IPS-18a (cell line): ENCODE measurements around the gene SINHCAF.

ENCODE experiments used
- H3K27ac ChIP-seq: one replicate; pipeline ENCODE4 v1.5.1; 2013; ENCODE audit warnings: low read length
- H3K27me3 ChIP-seq: one replicate; pipeline ENCODE4 v1.6.1; 2013; ENCODE audit warnings: mild to moderate bottlenecking, low read length; ENCODE audit not compliant: control insufficient read depth, insufficient read depth
- H3K36me3 ChIP-seq: one replicate; pipeline ENCODE4 v1.6.1; 2013; ENCODE audit warnings: low read depth, low read length; ENCODE audit not compliant: control insufficient read depth
- H3K4me1 ChIP-seq: one replicate; pipeline ENCODE4 v1.6.1; 2013; ENCODE audit warnings: low read depth, low read length; ENCODE audit not compliant: control insufficient read depth
- H3K4me3 ChIP-seq: one replicate; pipeline ENCODE4 v1.5.1; 2013; ENCODE audit warnings: low read length
- H3K9ac ChIP-seq: one replicate; pipeline ENCODE4 v1.6.1; 2013; ENCODE audit warnings: mild to moderate bottlenecking, low read length, moderate library complexity
- H3K9me3 ChIP-seq: one replicate; pipeline ENCODE4 v1.6.1; 2013; ENCODE audit warnings: low read depth, low read length; ENCODE audit not compliant: control insufficient read depth

The SINHCAF gene

DNA sequence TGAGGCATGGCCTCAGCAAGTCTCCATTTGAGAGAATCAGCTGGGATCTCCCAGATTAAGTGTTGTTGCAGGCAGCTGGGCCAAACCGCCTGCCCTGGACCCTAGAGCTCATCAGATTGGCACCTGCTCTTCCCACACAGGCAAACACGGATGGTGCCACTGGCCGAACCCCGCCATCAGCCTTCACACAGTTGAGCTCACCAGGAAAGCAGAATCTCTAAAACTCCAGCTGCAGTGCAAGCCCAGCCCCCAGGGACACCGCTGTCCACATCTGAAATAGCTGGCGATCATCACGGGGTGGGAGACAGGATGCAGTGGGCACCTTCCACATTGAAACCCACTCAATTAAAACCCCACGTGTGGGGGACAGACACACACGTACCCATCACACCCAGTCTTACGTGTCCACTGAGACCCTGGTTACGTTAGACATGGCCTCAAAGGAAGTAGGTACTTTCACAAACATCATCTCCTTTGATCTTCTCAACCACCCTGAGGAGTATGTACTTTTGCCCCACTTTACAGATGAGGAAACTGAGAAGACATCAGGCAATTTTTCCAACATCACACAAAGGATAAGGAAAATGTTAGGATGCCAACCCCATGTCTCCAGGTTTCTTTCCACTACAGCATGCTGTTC lies 88.8 kb downstream of the SINHCAF start:
- Histone ChIP-seq H3K4me3 (no peak overlapping the region), H3K36me3 (no peaks in the 10 kb centered on the region), H3K27me3 (no peaks in the 10 kb centered on the region), H3K4me1 (no peaks in the 10 kb centered on the region), H3K27ac (no peak overlapping the region), H3K9me3 (no peaks in the 10 kb centered on the region), H3K9ac (no peak overlapping the region)

DNA sequence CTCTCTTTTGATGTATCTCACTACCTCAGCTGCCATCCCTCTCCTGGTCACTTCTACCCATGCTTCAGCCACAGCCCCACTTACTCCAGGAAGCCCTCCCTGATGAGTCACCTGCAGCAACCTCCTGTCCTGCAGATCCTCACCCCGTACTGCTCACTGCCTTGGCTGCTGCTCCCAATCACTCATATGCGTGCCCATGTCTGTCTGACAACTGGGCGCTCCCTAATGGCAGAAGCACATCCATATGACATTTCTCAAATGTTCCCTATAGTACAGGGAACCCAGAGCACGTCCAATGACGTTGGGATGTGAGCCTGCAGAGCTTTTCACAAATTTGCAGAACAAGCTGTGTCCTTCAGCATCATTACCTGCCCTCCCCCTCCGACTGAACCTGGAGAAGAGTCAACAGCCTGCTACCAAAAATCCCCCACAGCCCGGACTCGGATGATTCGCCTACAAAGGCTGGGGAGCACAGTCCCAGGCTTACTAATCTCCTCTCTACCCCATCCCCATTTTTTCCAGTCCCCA lies 90.0 kb downstream of the SINHCAF start:
- Histone ChIP-seq H3K9ac (no peak overlapping the region), H3K36me3 (no peaks in the 10 kb centered on the region), H3K27ac (no peak overlapping the region), H3K9me3 (no peaks in the 10 kb centered on the region), H3K4me3 (no peak overlapping the region), H3K4me1 (no peaks in the 10 kb centered on the region), H3K27me3 (no peaks in the 10 kb centered on the region)

DNA sequence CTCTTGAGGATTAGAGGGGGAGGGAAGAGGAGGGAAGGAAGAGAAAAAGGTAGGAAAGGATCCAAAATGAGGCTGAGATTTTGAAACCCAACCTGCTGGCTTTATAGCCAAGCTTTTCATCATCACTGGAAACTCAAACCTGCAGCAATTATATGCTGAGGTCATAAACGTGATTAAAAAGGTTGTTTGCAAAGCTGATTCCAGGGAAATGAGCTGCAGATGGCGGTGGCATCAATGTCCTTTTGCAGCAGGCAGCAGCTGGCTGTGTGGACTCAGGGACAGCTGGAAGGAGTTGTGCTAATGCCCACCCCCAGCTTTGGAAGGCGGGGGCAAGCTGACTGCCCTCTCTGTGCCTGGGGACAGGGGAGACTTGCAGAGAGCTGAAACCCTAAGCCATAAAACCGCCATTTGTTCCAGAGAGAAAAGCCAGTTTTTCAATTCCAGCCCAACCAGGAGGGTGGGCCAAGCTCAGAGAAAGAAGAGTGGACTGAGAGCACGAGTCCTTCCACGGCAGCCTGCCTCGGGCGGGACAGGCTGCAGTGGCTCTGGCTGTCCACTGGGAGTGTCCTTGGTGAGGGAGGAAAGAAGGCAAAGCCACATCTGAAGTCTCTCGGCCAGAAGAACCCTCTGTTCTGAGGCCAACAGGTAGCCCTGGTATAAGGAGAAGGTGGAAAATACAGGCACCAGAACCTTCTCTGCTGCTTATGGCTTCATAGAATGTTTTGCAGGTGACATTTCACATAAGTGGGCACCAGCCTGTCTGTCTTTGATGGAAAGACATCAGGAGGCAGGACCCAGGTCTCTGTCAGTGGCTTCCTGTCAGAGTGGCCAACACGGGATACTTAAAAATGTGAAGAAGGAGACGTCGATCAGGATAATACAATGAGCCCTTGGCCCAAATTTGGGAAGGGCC lies 90.7 kb downstream of the SINHCAF start:
- Histone ChIP-seq H3K27me3 (no peaks in the 10 kb centered on the region), H3K9me3 (no peaks in the 10 kb centered on the region), H3K9ac (no peak overlapping the region), H3K4me1 (no peaks in the 10 kb centered on the region), H3K36me3 (no peaks in the 10 kb centered on the region), H3K27ac (no peak overlapping the region), H3K4me3 (no peak overlapping the region)

DNA sequence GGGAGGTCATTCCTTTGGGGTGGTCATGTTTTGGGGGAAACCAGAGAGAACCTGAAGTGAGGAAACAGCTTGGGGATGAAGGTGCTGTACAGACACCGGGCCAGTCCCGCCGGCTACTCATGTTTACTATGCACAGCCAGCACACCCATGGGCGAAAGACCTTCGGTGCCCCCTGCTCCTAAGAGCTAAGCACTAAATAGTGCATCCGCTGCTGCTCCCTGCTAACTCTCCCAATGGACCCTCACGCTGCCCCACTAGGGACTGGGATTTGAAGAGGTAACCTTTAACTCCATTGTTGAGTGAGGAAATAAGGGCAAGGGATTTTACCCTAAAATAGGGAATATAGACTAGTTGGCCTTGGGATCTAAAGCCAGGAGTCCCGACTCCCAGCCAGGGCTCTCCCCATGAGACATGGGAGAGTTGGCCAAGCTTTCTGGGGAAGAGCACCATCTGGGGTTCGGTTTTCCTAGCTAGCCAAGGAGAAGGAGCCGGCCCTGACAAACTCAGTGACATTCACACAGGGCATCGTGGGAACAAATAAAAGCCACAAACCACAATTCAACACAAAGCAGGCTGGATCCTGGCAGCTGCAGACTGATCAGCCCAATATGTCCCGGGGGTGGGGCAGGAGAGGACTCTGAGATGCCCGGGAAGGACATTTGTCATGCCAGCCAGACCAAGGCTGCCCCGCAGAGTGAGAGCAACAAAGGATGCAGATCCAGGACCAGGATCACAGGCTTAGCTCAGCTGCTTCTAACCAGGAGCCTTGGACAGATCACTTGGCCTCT lies 91.7 kb downstream of the SINHCAF start:
- H3K27me3 ChIP-seq, result no peaks in the 10 kb centered on the region
- H3K9ac ChIP-seq, result no peak overlapping the region
- no peak overlapping the region for H3K27ac ChIP-seq
- H3K4me3 ChIP-seq, result no peak overlapping the region
- H3K9me3 ChIP-seq, result no peaks in the 10 kb centered on the region
- no peaks in the 10 kb centered on the region for H3K36me3 ChIP-seq
- no peaks in the 10 kb centered on the region for H3K4me1 ChIP-seq

DNA sequence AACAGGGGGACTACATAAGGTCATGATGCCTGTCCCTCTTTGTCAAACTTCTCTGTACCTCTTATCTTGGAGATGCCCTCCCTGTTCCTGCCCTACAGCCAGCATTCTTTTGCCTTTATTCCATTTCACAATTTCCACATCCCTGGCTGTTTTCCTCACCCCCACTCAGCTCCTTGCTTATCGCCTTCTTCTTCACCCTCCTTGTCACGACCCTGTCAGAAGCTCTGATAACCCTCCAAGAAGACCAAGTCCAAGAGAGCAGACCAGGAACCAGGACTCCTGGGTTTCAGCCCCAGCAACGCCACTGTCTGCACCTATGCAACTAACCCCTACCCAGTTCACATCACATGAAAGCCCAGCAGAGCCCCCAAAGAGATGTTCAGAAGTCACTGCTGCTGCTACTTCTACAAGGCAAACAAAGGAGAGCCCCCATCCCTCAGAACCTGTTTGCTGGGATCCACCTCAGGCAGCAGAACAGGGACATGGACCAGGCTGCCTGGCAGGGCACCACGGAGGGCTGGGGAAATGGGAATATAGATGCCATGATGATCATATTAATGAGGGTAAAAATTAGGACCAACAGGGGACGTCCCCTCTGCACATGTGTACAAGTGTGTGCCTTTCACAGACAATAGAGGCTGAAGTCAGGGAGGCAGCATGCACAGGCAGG lies 92.8 kb downstream of the SINHCAF start:
- Histone ChIP-seq H3K9ac (no peak overlapping the region), H3K4me1 (no peaks in the 10 kb centered on the region), H3K4me3 (no peak overlapping the region), H3K9me3 (no peaks in the 10 kb centered on the region), H3K27me3 (no peaks in the 10 kb centered on the region), H3K27ac (no peak overlapping the region), H3K36me3 (no peaks in the 10 kb centered on the region)

DNA sequence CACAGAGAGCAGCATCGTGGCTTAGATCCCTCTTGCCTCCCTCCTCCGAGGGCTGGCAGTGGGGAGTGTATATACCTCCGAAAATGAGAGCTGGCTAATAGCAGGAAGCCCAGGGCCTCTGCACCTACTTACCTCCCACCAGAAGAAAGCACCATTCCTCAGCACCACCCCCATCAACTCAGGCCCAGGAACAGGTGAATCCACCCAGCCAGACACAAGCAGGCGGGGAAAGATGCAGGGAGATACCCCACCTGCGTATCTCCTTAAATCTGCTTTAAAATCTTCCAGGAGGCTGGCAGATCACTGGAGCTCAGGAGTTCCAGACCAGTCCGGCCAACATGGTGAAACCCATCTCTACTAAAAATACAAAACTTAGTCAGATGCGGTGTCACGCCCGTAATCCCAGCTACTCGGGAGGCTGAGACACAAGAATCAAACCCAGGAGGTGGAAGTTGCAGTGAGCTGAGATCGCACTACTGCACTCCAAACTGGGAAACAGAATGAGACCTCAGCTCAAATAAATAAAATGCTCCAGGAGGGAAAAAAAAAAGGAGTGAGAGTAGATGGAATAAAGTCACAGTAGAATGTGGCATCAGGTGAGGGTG lies 93.5 kb downstream of the SINHCAF start:
- Histone ChIP-seq H3K4me1 (no peaks in the 10 kb centered on the region), H3K4me3 (no peak overlapping the region), H3K36me3 (no peaks in the 10 kb centered on the region), H3K9me3 (no peaks in the 10 kb centered on the region), H3K9ac (no peak overlapping the region), H3K27ac (no peak overlapping the region), H3K27me3 (no peaks in the 10 kb centered on the region)

DNA sequence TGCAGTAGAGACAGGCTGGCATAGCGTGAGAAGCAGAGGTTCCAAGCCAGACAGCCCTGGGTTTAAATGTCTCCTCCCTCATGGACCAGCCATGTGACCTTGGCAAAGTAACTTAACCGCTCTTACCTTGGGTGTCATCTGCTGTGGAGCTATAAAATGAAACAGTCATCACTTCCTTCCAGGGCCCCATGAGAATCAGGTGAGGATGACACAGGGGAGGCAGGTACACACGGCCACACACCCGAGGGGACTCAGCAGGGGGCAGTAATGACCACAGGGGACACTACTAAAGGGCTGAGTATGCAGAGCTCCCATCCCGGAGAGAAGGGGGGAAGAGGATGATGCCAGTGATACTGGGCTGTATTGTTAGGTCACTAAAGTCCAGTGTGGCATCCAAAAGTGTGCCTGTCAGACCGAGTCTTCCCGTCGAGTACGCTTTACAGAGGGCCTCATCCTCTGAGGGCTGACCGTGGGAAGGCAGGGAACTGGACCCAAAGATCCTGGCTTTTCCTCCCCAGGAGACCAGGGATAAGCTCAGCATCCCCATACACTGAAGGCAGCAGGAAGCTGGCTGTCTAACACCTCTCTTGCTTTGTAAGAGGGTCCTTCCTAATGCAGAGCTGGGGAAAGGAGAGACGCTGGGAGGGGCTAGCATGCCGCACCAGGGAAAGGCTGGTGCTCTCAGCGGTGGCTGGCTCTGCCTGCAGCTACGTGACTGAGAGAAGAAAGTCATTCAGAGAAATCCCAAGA lies 94.2 kb downstream of the SINHCAF start:
- H3K27ac ChIP-seq, result no peak overlapping the region
- no peaks in the 10 kb centered on the region for H3K27me3 ChIP-seq
- no peak overlapping the region for H3K4me3 ChIP-seq
- H3K9ac ChIP-seq, result no peak overlapping the region
- no peaks in the 10 kb centered on the region for H3K9me3 ChIP-seq
- no peaks in the 10 kb centered on the region for H3K4me1 ChIP-seq
- no peaks in the 10 kb centered on the region for H3K36me3 ChIP-seq
